ENCODE measurements around the gene PPP4R2. TPM values are rescaled to one million over a fixed set of nuclear protein-coding genes. Genes with fewer than 3 reads are reported as not detected.

PPP4R2 gene
- total RNA-seq, 3 donors from 2014 or later, result 108 to 119 (median 119) TPM

DNA sequence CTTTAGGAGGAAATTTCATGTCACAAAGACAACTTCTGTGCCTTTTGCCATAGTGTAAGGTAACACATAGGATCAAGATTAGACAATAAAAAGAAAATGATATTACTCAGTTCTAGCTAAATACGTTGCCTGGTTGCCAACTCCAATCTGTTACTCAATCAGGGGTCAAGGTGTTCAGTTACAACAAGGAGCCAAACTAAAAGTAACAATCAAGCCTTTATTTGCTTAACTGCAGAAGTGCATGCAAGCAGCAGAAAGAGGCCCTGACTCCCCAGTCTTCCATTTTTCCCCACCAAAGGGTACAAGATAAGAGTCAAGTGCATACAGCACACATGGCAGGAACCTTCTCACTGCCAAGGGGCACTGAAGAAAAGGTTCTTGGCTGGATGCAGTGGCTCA is 28.3 kb upstream of the PPP4R2 start:
- no peak for ATAC-seq
- Mint-ChIP-seq H3K4me1 (ENCODE audit: low read depth) (peaks cover 17% of the 10 kb centered on the region), H3K4me3 (no peak overlapping the region), H3K36me3 (ENCODE audit: insufficient read depth) (no peaks in the 10 kb centered on the region), H3K27me3 (ENCODE audit: low read depth) (peaks cover 2% of the 10 kb centered on the region), H3K9me3 (no peaks in the 10 kb centered on the region)
- DNase-seq, result no peak

- no peak for ATAC-seq
- no peak for DNase-seq
- peaks cover 2% of the 10 kb centered on the region for H3K27me3 Mint-ChIP-seq (ENCODE audit: low read depth)
- H3K4me3 Mint-ChIP-seq, result no peak overlapping the region
- H3K4me1 Mint-ChIP-seq (ENCODE audit: low read depth), result peaks cover 15% of the 10 kb centered on the region
- no peaks in the 10 kb centered on the region for H3K9me3 Mint-ChIP-seq
- H3K36me3 Mint-ChIP-seq (ENCODE audit: insufficient read depth), result no peaks in the 10 kb centered on the region
Observed at GRCh38 chr3:72969766-72970165, 26.8 kb upstream of the PPP4R2 start.

GRCh38 chr3:72970942-72971341 is 25.7 kb upstream of the PPP4R2 start:
- peaks cover 2% of the 10 kb centered on the region for H3K27me3 Mint-ChIP-seq (ENCODE audit: low read depth)
- no peak for ATAC-seq
- no peak for DNase-seq
- H3K9me3 Mint-ChIP-seq, result no peaks in the 10 kb centered on the region
- H3K36me3 Mint-ChIP-seq (ENCODE audit: insufficient read depth), result no peaks in the 10 kb centered on the region
- H3K4me3 Mint-ChIP-seq, result no peak overlapping the region
- H3K4me1 Mint-ChIP-seq (ENCODE audit: low read depth), result peaks cover 3% of the 10 kb centered on the region

DNA sequence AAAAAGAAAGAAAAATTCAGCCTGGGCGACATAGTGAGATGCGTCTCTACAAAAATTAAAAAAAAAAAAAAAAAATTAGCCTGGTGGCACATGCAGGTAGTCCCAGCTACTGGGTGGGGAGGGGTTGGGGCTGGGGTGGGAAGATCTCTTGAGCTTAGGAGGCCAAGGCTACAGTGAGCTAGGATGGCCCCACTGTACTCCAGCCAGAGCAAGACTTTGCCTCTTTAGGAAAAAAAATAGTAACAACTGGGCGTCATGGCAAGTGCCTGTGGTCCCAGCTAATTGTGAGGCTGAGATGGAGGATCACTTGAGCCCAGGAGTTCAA is 23.9 kb upstream of the PPP4R2 start:
- Mint-ChIP-seq H3K36me3 (ENCODE audit: insufficient read depth) (no peaks in the 10 kb centered on the region), H3K4me3 (no peak overlapping the region), H3K4me1 (ENCODE audit: low read depth) (peaks cover 9% of the 10 kb centered on the region), H3K27me3 (ENCODE audit: low read depth) (peaks cover 2% of the 10 kb centered on the region), H3K9me3 (no peaks in the 10 kb centered on the region)
- ATAC-seq (no peak), DNase-seq (no peak)

DNA sequence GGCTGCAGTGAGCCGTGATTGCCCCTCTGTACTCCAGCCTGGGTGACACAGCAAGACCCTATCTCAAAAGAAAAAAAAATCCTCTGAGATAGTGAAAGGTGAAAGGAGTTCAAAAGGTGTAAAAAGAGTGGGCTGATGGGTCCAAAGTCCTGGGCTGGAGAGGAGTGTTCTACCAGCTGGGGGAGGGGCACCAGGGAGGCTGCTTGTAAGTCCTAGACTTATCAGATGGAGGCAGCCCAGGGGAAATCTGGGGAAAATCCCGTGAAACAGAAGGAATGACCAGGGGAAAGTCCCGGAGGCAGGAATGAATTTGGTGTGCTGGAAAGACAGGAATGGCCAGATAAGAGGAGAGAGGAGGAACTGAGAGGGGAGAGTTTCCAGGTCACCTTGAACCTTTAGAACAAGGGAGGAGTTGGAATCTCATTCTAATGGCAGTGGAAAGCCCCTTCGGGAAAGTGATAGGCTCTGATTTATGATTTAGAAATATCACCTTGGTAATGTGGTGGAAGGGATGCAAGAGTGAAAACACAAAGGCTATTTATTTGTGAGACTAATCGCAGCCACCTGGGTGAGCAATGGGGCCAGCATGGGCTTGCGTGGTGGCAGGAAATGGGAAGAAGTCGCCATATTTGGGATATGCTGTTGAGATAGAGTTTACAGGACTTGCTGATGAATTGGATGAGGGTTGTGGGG is 23.4 kb upstream of the PPP4R2 start:
- ATAC-seq (no peak), DNase-seq (no peak)
- peaks cover 2% of the 10 kb centered on the region for H3K27me3 Mint-ChIP-seq (ENCODE audit: low read depth)
- H3K36me3 Mint-ChIP-seq (ENCODE audit: insufficient read depth), result no peaks in the 10 kb centered on the region
- no peaks in the 10 kb centered on the region for H3K9me3 Mint-ChIP-seq
- H3K4me3 Mint-ChIP-seq, result no peak overlapping the region
- peaks cover 10% of the 10 kb centered on the region for H3K4me1 Mint-ChIP-seq (ENCODE audit: low read depth)

- ATAC-seq, result no peak
- DNase-seq, result no peak
- no peaks in the 10 kb centered on the region for H3K36me3 Mint-ChIP-seq (ENCODE audit: insufficient read depth)
- H3K4me3 Mint-ChIP-seq, result no peak overlapping the region
- H3K9me3 Mint-ChIP-seq, result no peaks in the 10 kb centered on the region
- peaks cover 2% of the 10 kb centered on the region for H3K27me3 Mint-ChIP-seq (ENCODE audit: low read depth)
- H3K4me1 Mint-ChIP-seq (ENCODE audit: low read depth), result peaks cover 10% of the 10 kb centered on the region
Observed at GRCh38 chr3:72973786-72974185, 22.8 kb upstream of the PPP4R2 start.

DNA sequence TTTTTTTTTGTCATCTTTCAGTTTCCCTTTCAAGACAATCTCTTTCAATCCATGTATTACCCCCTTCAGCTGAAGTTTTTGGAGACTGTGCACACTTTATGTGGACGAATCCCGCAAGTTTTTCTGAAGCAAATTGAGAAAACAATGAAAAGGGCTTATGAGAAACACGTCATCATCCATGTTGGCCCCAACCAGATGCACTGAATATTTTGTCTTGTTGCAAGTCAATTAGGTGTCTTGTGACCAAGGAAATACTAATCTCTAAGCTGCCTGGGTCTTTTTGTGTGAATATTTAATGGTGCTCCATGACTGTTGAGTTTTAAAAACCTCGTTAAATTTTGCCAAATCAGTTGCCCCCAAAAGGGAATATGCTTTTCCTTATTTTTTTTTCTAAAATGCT is 21.7 kb upstream of the PPP4R2 start:
- H3K27me3 Mint-ChIP-seq (ENCODE audit: low read depth), result peaks cover 4% of the 10 kb centered on the region
- no peak overlapping the region for H3K4me3 Mint-ChIP-seq
- DNase-seq (no peak), ATAC-seq (no peak)
- H3K36me3 Mint-ChIP-seq (ENCODE audit: insufficient read depth), result no peaks in the 10 kb centered on the region
- peaks cover 10% of the 10 kb centered on the region for H3K4me1 Mint-ChIP-seq (ENCODE audit: low read depth)
- no peaks in the 10 kb centered on the region for H3K9me3 Mint-ChIP-seq

DNA sequence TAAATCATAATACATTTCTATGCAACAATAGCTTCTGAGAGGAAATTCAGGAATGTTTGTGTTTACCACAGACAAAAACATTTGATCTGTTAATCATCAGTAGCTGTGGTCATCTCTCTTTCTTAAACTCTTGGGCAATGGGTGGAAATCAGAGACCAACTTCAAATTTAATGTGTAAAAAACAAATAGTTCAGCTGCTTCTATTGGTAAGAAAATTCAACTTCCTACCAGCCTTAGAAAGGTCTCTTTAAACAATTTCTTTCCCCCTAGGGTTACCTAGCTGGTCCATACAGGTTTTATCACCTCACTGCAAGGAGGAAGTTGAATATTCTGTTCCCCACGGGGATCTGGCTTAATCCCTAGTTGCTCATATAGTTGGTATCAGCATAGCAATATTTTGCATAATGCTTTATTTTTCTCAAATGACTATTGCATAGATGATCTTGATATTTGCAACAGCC is 20.3 kb upstream of the PPP4R2 start:
- peaks cover 5% of the 10 kb centered on the region for H3K27me3 Mint-ChIP-seq (ENCODE audit: low read depth)
- no peak overlapping the region for H3K4me3 Mint-ChIP-seq
- ATAC-seq, result no peak
- no peak for DNase-seq
- H3K36me3 Mint-ChIP-seq (ENCODE audit: insufficient read depth), result no peaks in the 10 kb centered on the region
- peaks cover 10% of the 10 kb centered on the region for H3K4me1 Mint-ChIP-seq (ENCODE audit: low read depth)
- no peaks in the 10 kb centered on the region for H3K9me3 Mint-ChIP-seq

DNA sequence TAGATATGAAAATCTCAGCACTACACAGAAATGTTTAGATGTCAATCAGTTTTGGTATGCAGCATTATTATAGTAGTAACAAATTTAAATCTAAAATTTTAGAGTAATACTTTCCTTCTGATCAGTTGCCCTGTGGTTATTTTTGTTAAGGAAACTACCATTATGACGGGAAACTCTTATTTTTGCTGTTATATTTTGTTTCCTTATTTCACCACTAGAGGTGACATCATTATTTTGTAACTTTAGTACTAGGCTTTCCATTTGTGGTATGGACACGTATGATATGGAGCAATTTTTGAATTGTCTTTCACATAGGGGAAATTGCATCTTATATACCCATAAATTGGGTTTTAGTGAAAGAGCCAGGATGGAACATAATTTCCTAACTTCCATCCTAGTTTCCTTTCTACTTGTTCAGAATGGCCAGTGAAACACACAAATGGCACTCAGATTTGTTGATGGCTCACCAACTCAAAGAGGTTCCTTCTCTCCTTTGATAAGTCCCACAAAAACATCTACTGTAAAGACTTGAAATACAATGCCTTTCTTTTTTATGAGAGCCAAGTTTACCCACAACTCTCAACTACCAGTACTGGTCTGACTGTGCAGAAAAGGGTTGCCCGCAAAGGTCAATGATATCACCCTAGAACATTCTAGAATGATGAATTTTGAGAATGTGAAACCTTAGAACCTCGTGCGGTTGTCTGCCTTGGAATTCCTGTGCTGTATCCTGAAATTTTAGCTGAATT is 19.4 kb upstream of the PPP4R2 start:
- H3K4me1 Mint-ChIP-seq (ENCODE audit: low read depth), result peaks cover 10% of the 10 kb centered on the region

DNA sequence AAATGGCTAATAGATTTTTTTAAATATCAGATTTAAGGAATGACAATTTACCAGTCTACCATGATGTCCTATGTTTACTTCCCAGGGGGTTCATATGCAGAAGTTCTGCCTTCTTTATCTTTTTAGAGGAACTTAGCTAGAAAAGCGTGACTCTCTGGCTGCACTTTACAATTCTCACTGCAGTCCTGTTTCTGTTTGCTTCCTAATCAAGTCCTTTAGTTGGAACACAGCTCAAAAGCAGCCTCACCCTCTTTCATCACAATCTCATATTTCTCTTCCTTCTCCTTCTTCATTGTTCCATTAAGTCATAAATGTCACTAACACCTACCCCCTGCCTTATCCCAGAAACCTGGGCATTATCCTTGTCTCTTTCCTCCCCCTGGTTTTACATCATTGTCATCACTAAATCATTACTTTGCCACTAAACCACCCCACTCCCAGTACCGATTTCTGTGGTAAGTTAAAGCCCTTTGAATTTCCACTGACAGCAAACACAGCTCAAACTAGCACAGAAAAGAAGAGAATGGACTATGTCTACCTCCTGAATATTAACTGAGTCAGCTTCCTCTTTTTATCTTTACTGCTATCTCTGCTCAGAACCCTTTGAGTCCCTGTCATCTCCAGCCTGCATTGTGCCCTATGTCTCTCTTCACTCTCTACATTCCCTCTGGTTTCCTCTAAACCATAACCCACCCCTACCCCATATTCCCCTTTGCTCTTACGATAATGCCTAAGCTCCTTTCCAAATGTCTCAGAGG is 13.8 kb upstream of the PPP4R2 start:
- H3K4me3 Mint-ChIP-seq, result no peak overlapping the region

More for the DNA sequence above, 19.4 kb upstream of the PPP4R2 start:
- no peak for DNase-seq
- peak; percentile 81 to 89 for ATAC-seq
- Mint-ChIP-seq H3K36me3 (ENCODE audit: insufficient read depth) (no peaks in the 10 kb centered on the region), H3K4me3 (no peak overlapping the region), H3K27me3 (ENCODE audit: low read depth) (peaks cover 5% of the 10 kb centered on the region), H3K9me3 (no peaks in the 10 kb centered on the region)

DNA sequence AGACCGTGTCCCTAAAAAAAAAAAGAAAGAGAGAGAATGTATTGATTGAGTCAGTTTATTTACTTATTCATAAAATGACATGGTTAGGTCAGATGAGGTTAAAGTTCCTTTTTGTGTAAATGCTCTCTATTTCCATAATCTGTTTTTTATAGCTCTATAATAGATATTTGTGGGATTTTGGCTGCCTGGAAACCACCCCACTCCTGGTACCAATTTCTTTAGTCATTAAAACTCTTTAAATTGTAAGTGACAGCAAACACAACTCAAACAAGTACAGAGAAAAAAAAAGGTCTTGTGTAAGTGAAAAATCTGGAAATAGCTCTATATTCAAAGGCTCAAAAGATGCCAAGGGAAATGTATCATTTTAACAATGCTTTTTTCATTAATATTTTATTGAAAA is 11.0 kb upstream of the PPP4R2 start:
- Mint-ChIP-seq H3K36me3 (ENCODE audit: insufficient read depth) (no peaks in the 10 kb centered on the region), H3K9me3 (peaks cover 8% of the 10 kb centered on the region), H3K27me3 (ENCODE audit: low read depth) (no peaks in the 10 kb centered on the region), H3K4me1 (ENCODE audit: low read depth) (no peaks in the 10 kb centered on the region), H3K4me3 (no peak overlapping the region)
- no peak for ATAC-seq
- no peak for DNase-seq

More for the DNA sequence above, 13.8 kb upstream of the PPP4R2 start:
- ATAC-seq (no peak), DNase-seq (no peak)
- Mint-ChIP-seq H3K9me3 (peaks cover 8% of the 10 kb centered on the region), H3K4me1 (ENCODE audit: low read depth) (peaks cover under 1% of the 10 kb centered on the region), H3K27me3 (ENCODE audit: low read depth) (peaks cover 3% of the 10 kb centered on the region), H3K36me3 (ENCODE audit: insufficient read depth) (no peaks in the 10 kb centered on the region)

GRCh38 chr3:72990701-72991395 is 5.8 kb upstream of the PPP4R2 start:
- no peaks in the 10 kb centered on the region for H3K27me3 Mint-ChIP-seq (ENCODE audit: low read depth)
- H3K9me3 Mint-ChIP-seq, result peaks cover 4% of the 10 kb centered on the region
- H3K4me3 Mint-ChIP-seq, result no peak overlapping the region
- H3K4me1 Mint-ChIP-seq (ENCODE audit: low read depth), result peaks cover 1% of the 10 kb centered on the region
- DNase-seq (no peak), ATAC-seq (peak in 1 of 2 donors; percentile 25)
- H3K36me3 Mint-ChIP-seq (ENCODE audit: insufficient read depth), result no peaks in the 10 kb centered on the region

- Mint-ChIP-seq H3K36me3 (ENCODE audit: insufficient read depth) (no peaks in the 10 kb centered on the region), H3K9me3 (no peaks in the 10 kb centered on the region), H3K4me1 (ENCODE audit: low read depth) (peaks cover 1% of the 10 kb centered on the region), H3K4me3 (no peak overlapping the region), H3K27me3 (ENCODE audit: low read depth) (no peaks in the 10 kb centered on the region)
- ATAC-seq (no peak), DNase-seq (no peak)
Observed at GRCh38 chr3:72991522-72991921, 5.1 kb upstream of the PPP4R2 start.

GRCh38 chr3:72993391-72993790 is 3.2 kb upstream of the PPP4R2 start:
- Mint-ChIP-seq H3K36me3 (ENCODE audit: insufficient read depth) (peaks cover 5% of the 10 kb centered on the region), H3K27me3 (ENCODE audit: low read depth) (no peaks in the 10 kb centered on the region), H3K4me1 (ENCODE audit: low read depth) (peaks cover 9% of the 10 kb centered on the region), H3K4me3 (no peak overlapping the region), H3K9me3 (no peaks in the 10 kb centered on the region)
- DNase-seq, result no peak
- ATAC-seq, result no peak
